Suprapubic skin (tissue), 4 donors: ENCODE data around the gene APOLD1.

Experiments used
- EP300 ChIP-seq: sonication (generic); formaldehyde crosslinking; IDR thresholded peaks from one replicate; pipeline ENCODE4 v1.6.1; 2017; ENCODE audit warnings: antibody characterized with exemption
- POLR2A ChIP-seq, 2 donors: fragments of 450-650 bp; IDR thresholded peaks; one replicate each; pipeline ENCODE4 v1.6.1; 2017; ENCODE audit warnings: antibody characterized with exemption in 2 of 2, mild to moderate bottlenecking in 2 of 2, moderate library complexity in 2 of 2
- POLR2AphosphoS5 ChIP-seq, 3 donors: sonication (generic); formaldehyde crosslinking; IDR thresholded peaks; one replicate each; pipeline ENCODE4 v1.6.1; 2017; ENCODE audit warnings: antibody characterized with exemption in 3 of 3
- TF ChIP-seq, protein P1 (sequence below), 2 donors: fragments of 200-600 bp in 1 of 2; fragments of 450-650 bp in 1 of 2; sonication (generic) in 1 of 2; IDR thresholded peaks; one replicate each; pipeline ENCODE4 v1.5.1; 2016 to 2019; ENCODE audit warnings: antibody characterized with exemption in 2 of 2, mild to moderate bottlenecking in 1 of 2, moderate library complexity in 1 of 2

DNA sequence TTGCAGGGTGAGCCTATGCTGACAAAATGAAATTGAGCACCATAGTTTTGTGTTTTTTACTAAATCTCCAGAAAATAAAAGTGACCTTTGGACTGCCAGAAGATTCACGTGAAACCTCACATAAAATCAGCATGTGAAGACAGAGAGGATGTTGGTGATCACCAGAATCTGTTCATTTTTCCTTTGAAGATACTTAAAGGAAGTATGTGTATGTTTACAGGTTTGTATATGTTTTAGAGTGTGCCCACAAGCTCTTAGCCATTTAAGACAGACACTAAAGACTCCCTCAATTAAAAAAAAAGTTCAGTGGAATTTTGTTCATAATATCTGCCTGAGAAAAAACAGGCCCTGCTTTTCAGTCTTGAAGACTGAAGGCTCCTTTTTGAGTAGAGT is 53.5 kb downstream of the APOLD1 start:
- TF ChIP-seq, protein P1, sequence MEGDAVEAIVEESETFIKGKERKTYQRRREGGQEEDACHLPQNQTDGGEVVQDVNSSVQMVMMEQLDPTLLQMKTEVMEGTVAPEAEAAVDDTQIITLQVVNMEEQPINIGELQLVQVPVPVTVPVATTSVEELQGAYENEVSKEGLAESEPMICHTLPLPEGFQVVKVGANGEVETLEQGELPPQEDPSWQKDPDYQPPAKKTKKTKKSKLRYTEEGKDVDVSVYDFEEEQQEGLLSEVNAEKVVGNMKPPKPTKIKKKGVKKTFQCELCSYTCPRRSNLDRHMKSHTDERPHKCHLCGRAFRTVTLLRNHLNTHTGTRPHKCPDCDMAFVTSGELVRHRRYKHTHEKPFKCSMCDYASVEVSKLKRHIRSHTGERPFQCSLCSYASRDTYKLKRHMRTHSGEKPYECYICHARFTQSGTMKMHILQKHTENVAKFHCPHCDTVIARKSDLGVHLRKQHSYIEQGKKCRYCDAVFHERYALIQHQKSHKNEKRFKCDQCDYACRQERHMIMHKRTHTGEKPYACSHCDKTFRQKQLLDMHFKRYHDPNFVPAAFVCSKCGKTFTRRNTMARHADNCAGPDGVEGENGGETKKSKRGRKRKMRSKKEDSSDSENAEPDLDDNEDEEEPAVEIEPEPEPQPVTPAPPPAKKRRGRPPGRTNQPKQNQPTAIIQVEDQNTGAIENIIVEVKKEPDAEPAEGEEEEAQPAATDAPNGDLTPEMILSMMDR (IDR thresholded peaks at IDR 0.05), result no peak
- TF ChIP-seq EP300 (no peak), POLR2AphosphoS5 (IDR thresholded peaks at IDR 0.05) (no peak), POLR2A (IDR thresholded peaks at IDR 0.05) (no peak)
